Glutamatergic neuron (in vitro differentiated cells): ENCODE data around the gene SCUBE1. TPM values are rescaled to one million over a fixed set of nuclear protein-coding genes. Genes with fewer than 3 reads are reported as not detected.
A peak's percentile ranks its signal among the peaks of the same experiment; 100 is the strongest.

Source experiments
- DNase-seq: peaks from one replicate; pipeline ENCODE4 v3.0.0; 2022
- H3K27ac Mint-ChIP-seq: one replicate; pipeline ENCODE4 v1.8.0; 2020; ENCODE audit warnings: mild to moderate bottlenecking, mixed read lengths, inconsistent platforms; ENCODE audit not compliant: unreplicated experiment
- H3K27me3 Mint-ChIP-seq: one replicate; pipeline ENCODE4 v1.8.0; 2020; ENCODE audit warnings: mild to moderate bottlenecking, moderate library complexity, mixed read lengths, inconsistent platforms; ENCODE audit not compliant: unreplicated experiment
- H3K36me3 Mint-ChIP-seq: one replicate; pipeline ENCODE4 v1.8.0; 2020; ENCODE audit warnings: mild to moderate bottlenecking, mixed read lengths, inconsistent platforms; ENCODE audit not compliant: unreplicated experiment
- H3K4me1 Mint-ChIP-seq: one replicate; pipeline ENCODE4 v1.8.0; 2020; ENCODE audit warnings: mild to moderate bottlenecking, low read depth, mixed read lengths, inconsistent platforms; ENCODE audit not compliant: unreplicated experiment
- H3K4me3 Mint-ChIP-seq: one replicate; pipeline ENCODE4 v1.8.0; 2020; ENCODE audit warnings: mild to moderate bottlenecking, mixed read lengths, inconsistent platforms; ENCODE audit not compliant: unreplicated experiment
- H3K9me3 Mint-ChIP-seq: one replicate; pipeline ENCODE4 v1.8.0; 2020; ENCODE audit warnings: mild to moderate bottlenecking, moderate library complexity, mixed read lengths, inconsistent platforms; ENCODE audit not compliant: unreplicated experiment
- total RNA-seq: library from RNA; stranded (reverse); fragmentation: NEBNext Ultra II Directional; extraction: Animal tissue kit (Norgen Biotek cat#: 25700); gene quantifications from one replicate; pipeline ENCODE4 v1.2.1, GENCODE V29; 2021; ENCODE audit not compliant: unreplicated experiment
- TF ChIP-seq, protein P1 (sequence below): fragments of 200-600 bp; sonication (generic); IDR thresholded peaks from one replicate; pipeline ENCODE4 v1.5.0; 2021; ENCODE audit not compliant: partially characterized antibody, unreplicated experiment

The SCUBE1 gene
- total RNA-seq, 1 donor from 2014 or later: 25.8 TPM

DNA sequence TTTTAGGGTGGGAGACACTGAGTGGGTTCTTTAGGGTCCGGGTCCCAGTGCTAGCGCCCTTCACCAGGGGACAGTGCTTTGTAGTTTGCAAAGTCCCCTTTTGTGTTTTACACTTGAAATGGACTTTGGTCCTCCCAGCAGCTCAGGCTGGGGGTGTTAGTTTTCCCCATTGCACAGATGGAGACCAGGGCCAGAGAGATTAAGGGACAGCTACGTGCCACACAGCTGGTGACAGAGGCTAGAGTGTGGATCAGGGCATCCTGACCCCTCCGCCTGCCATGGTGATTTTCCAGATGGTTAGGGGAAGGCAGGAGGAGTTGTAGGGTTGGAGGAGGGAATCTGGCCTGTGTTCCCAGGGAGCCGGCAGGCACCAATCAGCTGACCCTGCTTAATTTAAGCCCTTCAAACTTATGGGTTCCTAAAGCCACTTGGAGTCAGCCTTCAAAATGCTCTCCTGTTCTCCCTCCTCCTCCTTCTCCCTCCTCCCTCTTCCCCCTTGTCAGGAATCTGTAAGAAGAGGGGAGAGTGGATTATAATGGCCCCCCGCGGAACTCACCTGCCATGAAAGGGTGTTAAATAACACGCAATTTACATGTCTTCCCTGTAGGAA lies 46.2 kb upstream of the SCUBE1 start:
- Mint-ChIP-seq H3K4me1 (peaks cover 11% of the 10 kb centered on the region), H3K4me3 (no peak overlapping the region), H3K36me3 (no peaks in the 10 kb centered on the region), H3K27me3 (peaks cover 6% of the 10 kb centered on the region), H3K27ac (no peak overlapping the region), H3K9me3 (peaks cover 2% of the 10 kb centered on the region)
- no peak for DNase-seq
- TF ChIP-seq, protein P1, sequence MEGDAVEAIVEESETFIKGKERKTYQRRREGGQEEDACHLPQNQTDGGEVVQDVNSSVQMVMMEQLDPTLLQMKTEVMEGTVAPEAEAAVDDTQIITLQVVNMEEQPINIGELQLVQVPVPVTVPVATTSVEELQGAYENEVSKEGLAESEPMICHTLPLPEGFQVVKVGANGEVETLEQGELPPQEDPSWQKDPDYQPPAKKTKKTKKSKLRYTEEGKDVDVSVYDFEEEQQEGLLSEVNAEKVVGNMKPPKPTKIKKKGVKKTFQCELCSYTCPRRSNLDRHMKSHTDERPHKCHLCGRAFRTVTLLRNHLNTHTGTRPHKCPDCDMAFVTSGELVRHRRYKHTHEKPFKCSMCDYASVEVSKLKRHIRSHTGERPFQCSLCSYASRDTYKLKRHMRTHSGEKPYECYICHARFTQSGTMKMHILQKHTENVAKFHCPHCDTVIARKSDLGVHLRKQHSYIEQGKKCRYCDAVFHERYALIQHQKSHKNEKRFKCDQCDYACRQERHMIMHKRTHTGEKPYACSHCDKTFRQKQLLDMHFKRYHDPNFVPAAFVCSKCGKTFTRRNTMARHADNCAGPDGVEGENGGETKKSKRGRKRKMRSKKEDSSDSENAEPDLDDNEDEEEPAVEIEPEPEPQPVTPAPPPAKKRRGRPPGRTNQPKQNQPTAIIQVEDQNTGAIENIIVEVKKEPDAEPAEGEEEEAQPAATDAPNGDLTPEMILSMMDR: no peak

DNA sequence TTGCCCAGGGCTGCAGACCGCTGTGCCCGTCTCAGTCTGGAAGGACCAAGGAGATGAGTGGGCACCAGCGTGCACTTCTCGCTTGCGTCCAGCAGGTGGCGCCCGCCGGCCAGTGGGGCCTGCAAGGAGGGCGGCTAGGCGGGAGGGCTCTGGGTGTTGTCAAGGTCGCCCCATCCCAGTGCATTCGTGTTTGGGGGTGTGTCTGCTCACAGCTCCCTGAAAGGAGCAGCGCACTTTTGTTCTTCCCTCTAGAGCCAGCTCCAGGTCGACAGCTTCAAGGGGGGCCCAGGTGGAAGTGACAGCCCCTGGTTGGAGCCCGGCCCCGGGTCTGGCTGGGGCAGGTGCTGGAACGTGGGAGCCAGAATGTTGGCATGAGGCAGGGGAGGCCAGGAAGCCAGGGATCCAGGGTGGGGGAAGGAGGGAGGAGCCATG lies 45.3 kb upstream of the SCUBE1 start:
- no peak overlapping the region for H3K27ac Mint-ChIP-seq
- peaks cover 2% of the 10 kb centered on the region for H3K9me3 Mint-ChIP-seq
- TF ChIP-seq, protein P1: peak; percentile 100
- peaks cover 11% of the 10 kb centered on the region for H3K4me1 Mint-ChIP-seq
- H3K36me3 Mint-ChIP-seq: no peaks in the 10 kb centered on the region
- H3K27me3 Mint-ChIP-seq: peaks cover 6% of the 10 kb centered on the region
- no peak overlapping the region for H3K4me3 Mint-ChIP-seq
- peak; percentile 95 for DNase-seq

DNA sequence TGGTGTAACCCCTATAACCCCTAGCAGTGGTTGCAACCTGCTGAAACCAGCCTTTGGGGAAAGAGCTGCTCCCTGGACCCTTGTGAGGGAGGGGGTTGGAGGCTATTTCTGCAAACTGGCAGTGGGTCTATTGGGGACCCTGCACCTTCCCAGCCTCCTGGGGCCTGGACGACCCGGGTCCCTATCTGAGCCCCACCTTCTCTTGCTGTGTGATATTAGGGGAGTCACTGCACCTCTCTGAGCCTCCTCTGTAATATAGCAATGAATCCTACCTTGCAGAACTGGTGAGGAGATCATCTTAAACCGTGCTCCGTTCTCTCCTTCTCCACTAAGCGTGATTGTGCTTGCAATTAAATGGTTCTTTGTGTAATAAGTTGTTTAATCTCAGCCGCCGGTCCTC lies 44.6 kb upstream of the SCUBE1 start:
- H3K27me3 Mint-ChIP-seq: peaks cover 6% of the 10 kb centered on the region

DNA sequence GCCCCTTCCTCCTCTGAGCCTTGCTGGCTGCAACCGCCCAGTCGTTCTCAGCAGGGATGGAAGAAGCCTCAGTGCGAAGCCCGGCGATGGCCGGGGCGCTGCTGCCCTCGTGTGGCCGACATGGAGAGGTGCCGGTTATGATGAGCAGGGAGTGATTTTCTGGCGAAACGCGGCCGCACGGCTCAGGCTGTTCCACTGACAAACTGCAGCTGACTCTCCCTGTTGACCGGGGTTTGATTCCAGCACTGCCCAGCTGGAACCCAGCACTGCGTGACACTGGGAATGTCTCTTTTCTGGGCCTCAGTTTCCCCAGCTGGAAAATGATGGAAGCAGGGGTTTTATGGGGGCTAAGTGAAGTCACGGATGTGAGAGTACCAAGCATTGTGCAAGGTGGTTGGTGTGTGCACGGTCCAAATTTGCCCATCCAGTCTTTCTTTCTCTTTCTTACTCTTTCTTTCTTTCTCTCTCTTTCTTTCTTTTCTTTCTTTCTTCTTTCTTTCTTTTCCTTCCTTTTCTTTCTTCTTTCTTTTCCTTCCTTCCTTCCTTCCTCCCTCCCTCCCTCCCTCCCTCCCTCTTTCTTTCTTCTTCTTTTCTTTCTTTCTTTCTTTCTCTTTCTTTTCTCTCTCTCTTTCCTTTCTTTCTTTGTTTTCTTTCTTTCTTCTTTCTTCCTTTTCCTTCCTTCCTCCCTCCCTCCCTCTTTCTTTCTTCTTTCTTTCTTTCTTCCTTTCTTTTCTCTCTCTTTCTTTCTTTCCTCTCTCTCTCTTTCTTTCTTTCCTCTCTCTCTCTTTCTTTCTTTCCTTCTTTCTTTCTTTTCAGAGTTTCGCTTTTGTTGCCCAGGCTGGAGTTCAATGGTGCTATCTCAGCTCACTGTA lies 42.8 kb upstream of the SCUBE1 start:
- H3K4me3 Mint-ChIP-seq: no peak overlapping the region

More for the DNA sequence above, 44.6 kb upstream of the SCUBE1 start:
- no peak overlapping the region for H3K27ac Mint-ChIP-seq
- no peaks in the 10 kb centered on the region for H3K36me3 Mint-ChIP-seq
- no peak for DNase-seq
- H3K4me1 Mint-ChIP-seq: peaks cover 10% of the 10 kb centered on the region
- TF ChIP-seq, protein P1: no peak
- no peak overlapping the region for H3K4me3 Mint-ChIP-seq
- H3K9me3 Mint-ChIP-seq: peaks cover 2% of the 10 kb centered on the region

More for the DNA sequence above, 42.8 kb upstream of the SCUBE1 start:
- peak; percentile 85 for DNase-seq
- peaks cover 2% of the 10 kb centered on the region for H3K9me3 Mint-ChIP-seq
- H3K27ac Mint-ChIP-seq: no peak overlapping the region
- H3K36me3 Mint-ChIP-seq: no peaks in the 10 kb centered on the region
- H3K27me3 Mint-ChIP-seq: peaks cover 6% of the 10 kb centered on the region
- peaks cover 6% of the 10 kb centered on the region for H3K4me1 Mint-ChIP-seq
- TF ChIP-seq, protein P1: peak; percentile 93
